ENCODE data around the gene APLN.

APLN gene

DNA sequence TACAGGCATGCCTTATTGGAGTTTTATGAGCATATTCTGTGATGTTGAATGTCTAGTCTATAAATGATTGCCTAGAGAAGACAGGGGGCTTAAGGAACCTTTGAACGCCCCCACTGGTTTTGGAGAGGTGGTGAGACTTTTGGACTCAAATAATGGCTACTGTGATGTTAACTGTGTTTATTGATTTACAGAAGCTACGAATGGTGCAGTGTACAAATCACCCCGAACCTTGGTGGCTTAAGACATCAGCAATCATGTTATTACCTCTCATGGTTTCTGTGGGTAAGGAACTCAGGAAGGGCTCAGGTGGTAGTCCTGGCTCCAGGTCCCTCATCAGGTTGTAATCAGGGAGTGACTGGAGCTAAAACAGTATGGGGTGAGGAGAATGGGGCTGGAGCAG is 33.3 kb upstream of the APLN start:
- no peak overlapping the region for H3K4me3 ChIP-seq (ENCODE audit: low read length)
- TF ChIP-seq, protein P1, sequence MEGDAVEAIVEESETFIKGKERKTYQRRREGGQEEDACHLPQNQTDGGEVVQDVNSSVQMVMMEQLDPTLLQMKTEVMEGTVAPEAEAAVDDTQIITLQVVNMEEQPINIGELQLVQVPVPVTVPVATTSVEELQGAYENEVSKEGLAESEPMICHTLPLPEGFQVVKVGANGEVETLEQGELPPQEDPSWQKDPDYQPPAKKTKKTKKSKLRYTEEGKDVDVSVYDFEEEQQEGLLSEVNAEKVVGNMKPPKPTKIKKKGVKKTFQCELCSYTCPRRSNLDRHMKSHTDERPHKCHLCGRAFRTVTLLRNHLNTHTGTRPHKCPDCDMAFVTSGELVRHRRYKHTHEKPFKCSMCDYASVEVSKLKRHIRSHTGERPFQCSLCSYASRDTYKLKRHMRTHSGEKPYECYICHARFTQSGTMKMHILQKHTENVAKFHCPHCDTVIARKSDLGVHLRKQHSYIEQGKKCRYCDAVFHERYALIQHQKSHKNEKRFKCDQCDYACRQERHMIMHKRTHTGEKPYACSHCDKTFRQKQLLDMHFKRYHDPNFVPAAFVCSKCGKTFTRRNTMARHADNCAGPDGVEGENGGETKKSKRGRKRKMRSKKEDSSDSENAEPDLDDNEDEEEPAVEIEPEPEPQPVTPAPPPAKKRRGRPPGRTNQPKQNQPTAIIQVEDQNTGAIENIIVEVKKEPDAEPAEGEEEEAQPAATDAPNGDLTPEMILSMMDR (IDR thresholded peaks at IDR 0.05; ENCODE audit: insufficient read depth, low read depth, low read length, missing control alignments) = no peak
- DNase-seq (ENCODE audit: low read depth) = no peak

DNA sequence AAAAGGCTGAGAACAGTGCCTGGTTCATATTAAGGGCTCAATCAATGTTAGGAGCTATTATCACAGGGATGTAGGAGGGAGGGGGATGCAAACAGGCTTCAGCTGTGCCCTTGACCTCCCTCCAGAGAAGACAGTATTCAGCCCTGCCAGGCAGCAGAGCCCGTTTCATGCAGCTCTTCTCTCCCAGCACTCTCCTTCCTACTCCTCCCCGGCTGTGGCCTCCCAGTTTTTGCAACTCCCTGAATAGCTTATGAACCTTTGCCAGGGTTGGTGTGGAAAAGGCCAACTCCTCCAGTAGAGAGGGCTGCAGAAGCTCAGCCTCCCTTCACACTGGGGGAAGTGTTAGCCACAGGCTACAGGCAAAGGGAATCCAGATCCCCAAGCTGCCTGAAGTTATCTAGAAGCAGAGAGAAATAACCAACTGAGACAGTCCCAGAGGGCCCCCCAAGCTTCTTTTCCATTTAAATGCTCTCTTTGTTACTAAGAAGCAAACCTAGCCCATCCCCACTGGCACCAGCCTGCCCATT is 31.7 kb upstream of the APLN start:
- DNase-seq (ENCODE audit: low read depth) = no peak
- H3K4me3 ChIP-seq (ENCODE audit: low read length) = no peak overlapping the region
- TF ChIP-seq, protein P1 (IDR thresholded peaks at IDR 0.05; ENCODE audit: insufficient read depth, low read depth, low read length, missing control alignments) = no peak

DNA sequence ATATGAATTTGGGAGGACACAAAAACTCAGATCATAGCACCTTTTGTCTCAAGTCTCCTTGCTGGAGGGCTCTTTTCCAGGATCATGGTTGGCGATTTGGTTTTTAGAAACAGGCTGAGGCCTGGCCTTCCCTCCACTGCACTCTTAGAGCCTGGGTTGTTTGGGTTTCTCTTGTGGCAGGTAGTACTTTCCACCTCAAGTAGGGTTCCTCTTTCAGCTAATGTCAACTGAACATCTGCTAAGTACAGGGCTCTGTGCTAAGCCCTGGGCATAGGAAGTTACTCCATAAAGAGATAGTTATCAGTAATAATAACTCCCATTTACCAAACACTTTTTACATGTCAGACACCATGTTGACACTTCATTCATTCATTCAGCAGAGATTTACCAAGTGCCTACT is 28.2 kb upstream of the APLN start:
- no peak overlapping the region for H3K4me3 ChIP-seq (ENCODE audit: low read length)
- TF ChIP-seq, protein P1 (IDR thresholded peaks at IDR 0.05; ENCODE audit: insufficient read depth, low read depth, low read length, missing control alignments) = no peak
- no peak for DNase-seq (ENCODE audit: low read depth)

DNA sequence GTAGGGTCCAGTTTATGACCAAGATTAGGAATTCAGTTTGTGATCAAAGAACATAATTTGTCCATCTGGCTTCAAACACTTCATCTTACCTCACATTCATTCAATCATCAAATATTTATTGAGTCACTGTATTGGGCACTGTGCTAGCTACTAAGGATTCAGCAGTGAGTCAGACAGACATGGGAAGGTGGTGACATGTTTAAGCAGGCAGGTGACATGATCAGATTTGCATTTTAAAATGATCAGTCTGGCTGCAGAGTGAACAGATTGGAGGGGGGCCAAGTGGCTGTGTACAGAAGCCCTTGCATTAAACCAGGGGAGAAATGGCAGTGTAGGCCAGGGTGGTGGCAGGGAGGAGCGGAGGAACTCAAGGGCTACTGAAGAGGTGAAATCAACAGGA is 25.1 kb upstream of the APLN start:
- DNase-seq (ENCODE audit: low read depth) = peak; percentile 88
- no peak overlapping the region for H3K4me3 ChIP-seq (ENCODE audit: low read length)
- TF ChIP-seq, protein P1 (IDR thresholded peaks at IDR 0.05; ENCODE audit: insufficient read depth, low read depth, low read length, missing control alignments) = no peak

DNA sequence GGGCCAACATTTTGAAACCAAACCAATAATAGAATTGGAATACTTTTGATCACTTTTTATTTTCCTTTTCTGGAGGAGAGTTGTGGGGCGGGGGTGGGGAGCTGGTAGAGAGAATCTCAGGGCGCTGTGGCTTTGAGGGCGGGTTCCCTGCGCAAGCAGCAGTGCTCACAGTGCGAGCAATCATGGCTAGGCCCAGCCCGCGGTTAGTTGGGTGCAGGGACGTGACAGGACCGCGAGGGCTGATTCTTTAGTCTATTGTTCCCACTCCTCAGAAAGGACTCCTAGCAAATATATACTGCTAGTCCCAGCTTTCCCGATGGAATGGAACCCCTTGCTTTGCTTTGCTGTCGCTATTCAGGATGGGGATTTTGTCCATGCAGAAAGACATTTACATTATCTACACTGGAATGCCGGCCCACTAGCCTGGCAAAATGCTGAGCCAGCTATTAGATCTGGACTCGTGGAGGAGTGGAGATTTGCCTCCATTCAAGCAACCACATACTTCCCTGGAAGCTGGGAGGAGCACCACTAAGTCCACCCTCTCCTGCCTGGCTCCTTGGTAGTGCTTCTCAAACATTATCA is 23.9 kb upstream of the APLN start:
- no peak for DNase-seq (ENCODE audit: low read depth)
- TF ChIP-seq, protein P1 (IDR thresholded peaks at IDR 0.05; ENCODE audit: insufficient read depth, low read depth, low read length, missing control alignments) = no peak
- no peak overlapping the region for H3K4me3 ChIP-seq (ENCODE audit: low read length)

DNA sequence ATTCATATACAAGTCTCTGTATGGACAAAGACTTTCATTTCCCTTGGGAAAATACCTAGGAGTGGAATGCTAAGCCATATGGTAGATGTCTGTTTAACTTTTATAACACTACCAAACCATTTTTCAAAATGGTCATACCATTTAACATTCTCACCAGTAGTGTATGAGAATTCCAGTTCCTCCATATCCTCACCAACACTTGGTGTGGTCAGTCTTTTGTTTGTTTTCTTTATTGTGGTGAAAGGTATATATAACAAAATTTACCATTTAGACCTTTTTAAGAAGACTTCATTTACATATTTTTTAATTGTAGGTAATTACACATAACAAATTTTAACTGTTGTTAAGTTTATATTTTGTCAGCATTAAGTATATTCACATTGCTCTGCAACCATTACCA is 12.7 kb upstream of the APLN start:
- no peak overlapping the region for H3K4me3 ChIP-seq (ENCODE audit: low read length)
- TF ChIP-seq, protein P1 (IDR thresholded peaks at IDR 0.05; ENCODE audit: insufficient read depth, low read depth, low read length, missing control alignments) = no peak
- no peak for DNase-seq (ENCODE audit: low read depth)

Data from epithelial cell of esophagus (primary cell).